A549 (cell line): ENCODE data around the gene ZNF530. TPM values are rescaled to one million over a fixed set of nuclear protein-coding genes. Genes with fewer than 3 reads are reported as not detected.

Source experiments
- ATAC-seq, 2 experiments: fragments of 200-7000 bp in 1 of 2; fragments of >200 bp in 1 of 2; cut with Nextera tagmentation in 1 of 2; cut with Tn5 transposase in 1 of 2; 3 replicates each; pipeline versions ENCODE4 v1.8.0 to v1.9.1; 2018 to 2020; ENCODE audit warnings: mild to moderate bottlenecking in 1 of 2, moderate library complexity in 1 of 2
- CTCF ChIA-PET: fragments of 300-600 bp; sonication (Branson Sonifier 250); formaldehyde crosslinking; extraction: SDS; loops from one replicate; lab custom pipeline; 2021; ENCODE audit warnings: antibody characterized with exemption, inconsistent platforms; lab: Yijun Ruan, JAX
- POLR2A ChIA-PET: fragments of 350-600 bp; formaldehyde crosslinking; extraction: SDS; loops from one replicate; lab custom pipeline; 2021; ENCODE audit warnings: antibody characterized with exemption, inconsistent platforms; lab: Yijun Ruan, JAX
- DNase-seq, 2 experiments: peaks; one replicate each; pipeline versions ENCODE4 v3.0.0 to v3.0.0-alpha.2; 2011 to 2016; ENCODE audit warnings: low read depth in 1 of 2, low spot score in 1 of 2
- FAIRE-seq: peaks from 2 replicates; lab custom pipeline; 2011; peaks lifted over from hg19 to GRCh38; lab: Jason Lieb, UNC
- H3K27ac ChIP-seq, 2 experiments: fragments of >200 bp; sonication (Bioruptor Twin); formaldehyde crosslinking; 3 replicates each; pipeline ENCODE4 v1.5.1; 2016 to 2017
- H3K4me1 ChIP-seq: fragments of >200 bp; sonication (Bioruptor Twin); formaldehyde crosslinking; 3 replicates; pipeline ENCODE4 v1.6.1; 2016
- H3K4me2 ChIP-seq: fragments of >200 bp; sonication (Bioruptor Twin); formaldehyde crosslinking; 3 replicates; pipeline ENCODE4 v1.6.1; 2016
- H3K4me3 ChIP-seq: fragments of >200 bp; sonication (Bioruptor Twin); formaldehyde crosslinking; 3 replicates; pipeline ENCODE4 v1.5.1; 2016
- H3K9me3 ChIP-seq: fragments of >200 bp; sonication (Bioruptor Twin); formaldehyde crosslinking; 3 replicates; pipeline ENCODE4 v1.6.1; 2016
- CBX8 ChIP-seq: fragments of 200-600 bp; sonication (generic); IDR thresholded peaks from 2 replicates; pipeline ENCODE4 v1.6.1; 2016
- FOSL2 ChIP-seq, 2 experiments: fragments of 450-650 bp in 1 of 2; fragments of >200 bp in 1 of 2; sonication (Bioruptor Twin) in 1 of 2; formaldehyde crosslinking; IDR thresholded peaks; 2 replicates each; pipeline versions ENCODE4 v1.5.0 to v1.6.1; 2016 to 2020; ENCODE audit warnings: mild to moderate bottlenecking in 1 of 2, moderate library complexity in 1 of 2
- GATA3 ChIP-seq: IDR thresholded peaks from 2 replicates; pipeline ENCODE4 v1.6.1; 2012; ENCODE audit warnings: borderline replicate concordance
- HOXA7 ChIP-seq: fragments of 250-450 bp; sonication (Bioruptor Pico); IDR thresholded peaks from 2 replicates; pipeline ENCODE4 v1.5.0; 2020; ENCODE audit warnings: mild to moderate bottlenecking, moderate library complexity
- HOXB13 ChIP-seq: fragments of 250-450 bp; sonication (Bioruptor Pico); IDR thresholded peaks from 2 replicates; pipeline ENCODE4 v1.5.0; 2020; ENCODE audit warnings: low read depth, mild to moderate bottlenecking, moderate library complexity
- KDM5A ChIP-seq: fragments of 200-600 bp; sonication (generic); IDR thresholded peaks from 2 replicates; pipeline ENCODE4 v1.6.1; 2016; ENCODE audit warnings: antibody characterized with exemption, mild to moderate bottlenecking
- MAFK ChIP-seq: fragments of 450-650 bp; IDR thresholded peaks from 2 replicates; pipeline ENCODE4 v1.6.1; 2014; ENCODE audit not compliant: partially characterized antibody
- NR3C1 ChIP-seq: fragments of >200 bp; sonication (Bioruptor Twin); formaldehyde crosslinking; IDR thresholded peaks from 3 replicates; pipeline ENCODE4 v1.6.1; 2017
- PHF8 ChIP-seq: fragments of 200-600 bp; sonication (generic); IDR thresholded peaks from 2 replicates; pipeline ENCODE4 v1.6.1; 2016; ENCODE audit warnings: low read depth, mild to moderate bottlenecking, antibody characterized with exemption, moderate library complexity, borderline replicate concordance
- POLR2AphosphoS2 ChIP-seq: conservative IDR thresholded peaks from 2 replicates; pipeline ENCODE4 v1.6.1; 2012; ENCODE audit warnings: low read length, improper control_type of control experiment, inconsistent platforms
- RAD21 ChIP-seq, 2 experiments: fragments of >200 bp in 1 of 2; sonication (Bioruptor Twin) in 1 of 2; formaldehyde crosslinking in 1 of 2; IDR thresholded peaks in 1 of 2; conservative IDR thresholded peaks in 1 of 2; 2 replicates in 1 of 2; 3 replicates in 1 of 2; pipeline ENCODE4 v1.6.1; 2012 to 2018; ENCODE audit warnings: inconsistent platforms in 1 of 2
- RARB ChIP-seq: fragments of 250-450 bp; sonication (Bioruptor Pico); IDR thresholded peaks from 2 replicates; pipeline ENCODE4 v1.8.0; 2021; ENCODE audit warnings: mild to moderate bottlenecking, moderate library complexity
- RFX5 ChIP-seq: fragments of 450-650 bp; IDR thresholded peaks from 2 replicates; pipeline ENCODE4 v1.7.1; 2014; ENCODE audit warnings: antibody characterized with exemption, mild to moderate bottlenecking, moderate library complexity
- RNF2 ChIP-seq: fragments of 200-600 bp; sonication (generic); IDR thresholded peaks from 2 replicates; pipeline ENCODE4 v1.6.1; 2016; ENCODE audit warnings: low read depth, mild to moderate bottlenecking, antibody characterized with exemption, moderate library complexity, borderline replicate concordance
- TFCP2L1 ChIP-seq: fragments of 250-450 bp; sonication (Bioruptor Pico); IDR thresholded peaks from 2 replicates; pipeline ENCODE4 v1.5.0; 2021; ENCODE audit warnings: mild to moderate bottlenecking
- TP53 ChIP-seq: fragments of 250-450 bp; sonication (Bioruptor Pico); IDR thresholded peaks from 2 replicates; pipeline ENCODE4 v1.5.0; 2021; ENCODE audit warnings: mild to moderate bottlenecking, moderate library complexity
- ZFP36 ChIP-seq: fragments of 450-650 bp; IDR thresholded peaks from 2 replicates; pipeline ENCODE4 v1.6.1; 2014; ENCODE audit warnings: borderline replicate concordance; ENCODE audit not compliant: partially characterized antibody
- ZNF302 ChIP-seq: fragments of 250-450 bp; sonication (Bioruptor Pico); IDR thresholded peaks from 2 replicates; pipeline ENCODE4 v1.9.0; 2021; ENCODE audit warnings: inconsistent platforms, mild to moderate bottlenecking, moderate library complexity
- ZSCAN20 ChIP-seq: fragments of 250-450 bp; sonication (Bioruptor Pico); IDR thresholded peaks from 2 replicates; pipeline ENCODE4 v1.8.0; 2022; ENCODE audit warnings: mild to moderate bottlenecking, moderate library complexity
- WGBS: methylation state at CpG from one replicate; pipeline ENCODE4 v1.1.6; 2017; ENCODE audit errors: missing lambda C conversion rate; 5-methylcytosine and 5-hydroxymethylcytosine counted together
- polyA plus RNA-seq, 4 experiments: library from polyadenylated mRNA; depleted of rRNA in 3 of 4; stranded (reverse); fragments of >200 nt; fragmentation: RNase III in 1 of 4; extraction: RNeasy Plus Mini Kit Qiagen cat#74134 plus additional on column Dnase treatment in 1 of 4; gene quantifications; 2 replicates in 3 of 4; 3 replicates in 1 of 4; pipeline ENCODE4 v1.2.3, GENCODE V29; 2011 to 2017
- TF ChIP-seq, protein P1 (sequence below): IDR thresholded peaks from 2 replicates; pipeline ENCODE4 v1.6.1; 2012; ENCODE audit warnings: low read depth, borderline replicate concordance
- TF ChIP-seq, protein P2 (sequence below): IDR thresholded peaks from 2 replicates; pipeline ENCODE4 v1.6.1; 2012
- TF ChIP-seq, protein P3 (sequence below): fragments of >200 bp; sonication (Bioruptor Twin); formaldehyde crosslinking; IDR thresholded peaks from 3 replicates; pipeline ENCODE4 v1.5.1; 2016
- TF ChIP-seq, protein P4 (sequence below): fragments of 450-650 bp; IDR thresholded peaks from 2 replicates; pipeline ENCODE4 v1.6.1; 2014; ENCODE audit warnings: antibody characterized with exemption
- TF ChIP-seq, protein P5 (sequence below): fragments of >200 bp; sonication (Bioruptor Twin); formaldehyde crosslinking; IDR thresholded peaks from 2 replicates; pipeline ENCODE4 v1.6.1; 2016
- TF ChIP-seq, protein P6 (sequence below): IDR thresholded peaks from 2 replicates; pipeline ENCODE4 v1.6.1; 2012

The ZNF530 gene
- polyA plus RNA-seq, 2 of the 4 experiments (the other 2 are of a cell fraction), result 4.9 to 5.9 TPM

DNA sequence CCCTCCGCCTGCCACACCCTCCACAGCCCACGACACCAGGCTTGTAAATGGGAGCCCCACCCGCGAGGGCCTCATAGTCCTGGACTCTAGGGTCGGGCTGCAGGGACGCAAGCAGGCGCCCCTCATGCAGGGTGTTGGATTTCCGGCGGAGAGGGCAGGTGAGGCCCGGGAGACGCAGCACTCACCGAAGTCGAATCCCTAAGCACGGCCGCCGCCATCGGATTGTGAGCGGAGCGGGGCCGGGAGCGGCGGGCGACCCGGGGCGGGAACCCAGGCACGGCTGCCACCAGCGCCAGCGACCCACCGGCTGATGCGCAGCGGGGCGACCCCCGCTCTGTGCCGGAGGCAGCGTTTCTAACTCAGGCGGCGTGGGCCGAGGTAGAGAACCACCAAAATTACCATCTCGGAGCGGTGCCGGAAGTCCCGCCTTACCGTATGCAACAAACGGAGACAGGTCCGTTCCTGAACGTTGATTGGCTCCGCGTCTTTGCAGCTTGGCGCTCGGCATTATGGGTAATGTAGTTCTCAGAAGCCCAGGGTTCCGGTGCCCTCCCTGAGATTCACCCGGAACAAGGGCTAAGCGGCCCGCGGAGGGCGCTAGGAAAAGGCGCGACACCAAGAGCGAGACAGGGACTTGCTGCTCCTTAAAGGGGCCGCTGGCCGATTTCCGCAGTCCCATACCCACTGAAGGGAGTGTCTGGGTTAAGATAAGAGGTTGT is 21.0 kb upstream of the ZNF530 start, which contains the start of gene ZNF416 (continued):
- TF ChIP-seq ZSCAN20 (CRISPR knock-in tag) (no peak), RNF2 (no peak), CBX8 (no peak), TP53 (CRISPR knock-in tag) (no peak), GATA3 (peak; percentile 43; the same call in 1 of the 2 replicates), HOXB13 (CRISPR knock-in tag) (no peak), POLR2AphosphoS2 (no peak), FOSL2 (IDR thresholded peaks at IDR 0.05) (no peak), FOSL2 (CRISPR knock-in tag; IDR thresholded peaks at IDR 0.05) (no peak), RAD21 (conservative IDR thresholded peaks at IDR 0.05 in 1 of 2, IDR thresholded peaks at IDR 0.05 in 1 of 2) (peak; percentile 28 to 38; a peak in 1 of 5 replicates), HOXA7 (CRISPR knock-in tag) (no peak), RFX5 (no peak; the same call in 1 of the 2 replicates), MAFK (no peak), NR3C1 (no peak), RARB (CRISPR knock-in tag) (no peak), ZFP36 (no peak)
- TF ChIP-seq, protein P1, sequence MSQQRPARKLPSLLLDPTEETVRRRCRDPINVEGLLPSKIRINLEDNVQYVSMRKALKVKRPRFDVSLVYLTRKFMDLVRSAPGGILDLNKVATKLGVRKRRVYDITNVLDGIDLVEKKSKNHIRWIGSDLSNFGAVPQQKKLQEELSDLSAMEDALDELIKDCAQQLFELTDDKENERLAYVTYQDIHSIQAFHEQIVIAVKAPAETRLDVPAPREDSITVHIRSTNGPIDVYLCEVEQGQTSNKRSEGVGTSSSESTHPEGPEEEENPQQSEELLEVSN, result peak; percentile 88
- TF ChIP-seq, protein P2, sequence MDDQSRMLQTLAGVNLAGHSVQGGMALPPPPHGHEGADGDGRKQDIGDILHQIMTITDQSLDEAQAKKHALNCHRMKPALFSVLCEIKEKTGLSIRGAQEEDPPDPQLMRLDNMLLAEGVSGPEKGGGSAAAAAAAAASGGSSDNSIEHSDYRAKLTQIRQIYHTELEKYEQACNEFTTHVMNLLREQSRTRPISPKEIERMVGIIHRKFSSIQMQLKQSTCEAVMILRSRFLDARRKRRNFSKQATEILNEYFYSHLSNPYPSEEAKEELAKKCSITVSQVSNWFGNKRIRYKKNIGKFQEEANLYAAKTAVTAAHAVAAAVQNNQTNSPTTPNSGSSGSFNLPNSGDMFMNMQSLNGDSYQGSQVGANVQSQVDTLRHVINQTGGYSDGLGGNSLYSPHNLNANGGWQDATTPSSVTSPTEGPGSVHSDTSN, result 0 out of 2 replicates have a peak, but pooled peaks have one; percentile 10
- TF ChIP-seq, protein P3, sequence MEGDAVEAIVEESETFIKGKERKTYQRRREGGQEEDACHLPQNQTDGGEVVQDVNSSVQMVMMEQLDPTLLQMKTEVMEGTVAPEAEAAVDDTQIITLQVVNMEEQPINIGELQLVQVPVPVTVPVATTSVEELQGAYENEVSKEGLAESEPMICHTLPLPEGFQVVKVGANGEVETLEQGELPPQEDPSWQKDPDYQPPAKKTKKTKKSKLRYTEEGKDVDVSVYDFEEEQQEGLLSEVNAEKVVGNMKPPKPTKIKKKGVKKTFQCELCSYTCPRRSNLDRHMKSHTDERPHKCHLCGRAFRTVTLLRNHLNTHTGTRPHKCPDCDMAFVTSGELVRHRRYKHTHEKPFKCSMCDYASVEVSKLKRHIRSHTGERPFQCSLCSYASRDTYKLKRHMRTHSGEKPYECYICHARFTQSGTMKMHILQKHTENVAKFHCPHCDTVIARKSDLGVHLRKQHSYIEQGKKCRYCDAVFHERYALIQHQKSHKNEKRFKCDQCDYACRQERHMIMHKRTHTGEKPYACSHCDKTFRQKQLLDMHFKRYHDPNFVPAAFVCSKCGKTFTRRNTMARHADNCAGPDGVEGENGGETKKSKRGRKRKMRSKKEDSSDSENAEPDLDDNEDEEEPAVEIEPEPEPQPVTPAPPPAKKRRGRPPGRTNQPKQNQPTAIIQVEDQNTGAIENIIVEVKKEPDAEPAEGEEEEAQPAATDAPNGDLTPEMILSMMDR, result no peak
- TF ChIP-seq, protein P4, sequence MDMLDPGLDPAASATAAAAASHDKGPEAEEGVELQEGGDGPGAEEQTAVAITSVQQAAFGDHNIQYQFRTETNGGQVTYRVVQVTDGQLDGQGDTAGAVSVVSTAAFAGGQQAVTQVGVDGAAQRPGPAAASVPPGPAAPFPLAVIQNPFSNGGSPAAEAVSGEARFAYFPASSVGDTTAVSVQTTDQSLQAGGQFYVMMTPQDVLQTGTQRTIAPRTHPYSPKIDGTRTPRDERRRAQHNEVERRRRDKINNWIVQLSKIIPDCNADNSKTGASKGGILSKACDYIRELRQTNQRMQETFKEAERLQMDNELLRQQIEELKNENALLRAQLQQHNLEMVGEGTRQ, result no peak

DNA sequence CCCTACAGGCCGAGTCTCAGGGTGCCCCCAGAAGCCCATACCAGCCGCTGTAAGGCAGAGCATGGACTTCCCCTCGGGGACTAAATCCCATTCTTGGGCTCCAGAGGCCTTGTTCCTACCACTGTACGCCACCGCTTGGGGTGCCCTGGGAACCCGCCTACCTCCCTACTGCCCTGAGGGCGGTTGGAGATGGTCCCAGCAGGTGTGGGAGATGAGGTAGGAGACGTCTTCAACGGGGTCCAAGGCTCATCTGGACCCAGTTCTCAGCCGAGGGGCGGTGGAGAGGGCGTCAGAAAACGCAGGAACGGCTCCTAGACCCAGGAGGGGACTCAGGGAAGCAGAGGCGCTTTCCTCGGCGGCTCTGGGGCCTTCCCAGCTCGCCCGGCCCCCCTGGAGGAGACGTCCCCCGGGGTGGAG is 16.6 kb upstream of the ZNF530 start:
- no peaks in the 10 kb centered on the region for H3K4me1 ChIP-seq
- CTCF ChIA-PET, result no interaction called here
- no peak overlapping the region for H3K4me2 ChIP-seq
- DNase-seq (no peak), ATAC-seq (no peak), FAIRE-seq (no peak)
- peaks cover 89% of the 10 kb centered on the region for H3K9me3 ChIP-seq
- no peak overlapping the region for H3K4me3 ChIP-seq
- no peak overlapping the region for H3K27ac ChIP-seq
- WGBS, result 54% methylated on average over 6 of the region's 21 CpGs
- TF ChIP-seq, protein P1, result no peak
- TF ChIP-seq, protein P5, sequence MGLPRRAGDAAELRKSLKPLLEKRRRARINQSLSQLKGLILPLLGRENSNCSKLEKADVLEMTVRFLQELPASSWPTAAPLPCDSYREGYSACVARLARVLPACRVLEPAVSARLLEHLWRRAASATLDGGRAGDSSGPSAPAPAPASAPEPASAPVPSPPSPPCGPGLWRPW, result no peak
- TF ChIP-seq RAD21 (conservative IDR thresholded peaks at IDR 0.05 in 1 of 2, IDR thresholded peaks at IDR 0.05 in 1 of 2), result no peak
- TF ChIP-seq, protein P3, result no peak
- TF ChIP-seq FOSL2 (IDR thresholded peaks at IDR 0.05), result no peak
- no peak for TF ChIP-seq FOSL2 (CRISPR knock-in tag; IDR thresholded peaks at IDR 0.05)
- TF ChIP-seq, protein P4, result no peak
- TF ChIP-seq PHF8, result no peak
- TF ChIP-seq TFCP2L1 (CRISPR knock-in tag), result no peak
- no peak for TF ChIP-seq KDM5A
- no peak for TF ChIP-seq ZNF302 (CRISPR knock-in tag)
- TF ChIP-seq, protein P6, sequence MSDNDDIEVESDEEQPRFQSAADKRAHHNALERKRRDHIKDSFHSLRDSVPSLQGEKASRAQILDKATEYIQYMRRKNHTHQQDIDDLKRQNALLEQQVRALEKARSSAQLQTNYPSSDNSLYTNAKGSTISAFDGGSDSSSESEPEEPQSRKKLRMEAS, result no peak
- POLR2A ChIA-PET, result no interaction called here
